CD14-positive monocyte (primary cell): ENCODE results near the gene HUWE1. TPM values are rescaled to one million over a fixed set of nuclear protein-coding genes. Genes with fewer than 3 reads are reported as not detected.

ENCODE experiments used
- DNase-seq, 3 donors: peaks; one replicate each; pipeline ENCODE4 v3.0.0-alpha.2; 2011 to 2022
- H2AFZ ChIP-seq: 2 replicates; pipeline ENCODE4 v1.6.0; 2012; ENCODE audit warnings: mild to moderate bottlenecking, low read depth, low read length, inconsistent platforms; ENCODE audit not compliant: insufficient read depth, poor library complexity, severe bottlenecking
- H3K27ac ChIP-seq, 2 donors: 1 replicate in 1 of 2; 2 replicates in 1 of 2; pipeline ENCODE4 v1.5.1; 2012 to 2013; ENCODE audit warnings: low read length in 2 of 2, control low read depth in 1 of 2, inconsistent platforms in 1 of 2, low read depth in 1 of 2, mild to moderate bottlenecking in 1 of 2
- H3K27me3 ChIP-seq, 2 donors: one replicate each; pipeline versions ENCODE4 v1.6.0 to v1.6.1; 2011 to 2013; ENCODE audit warnings: low read length in 2 of 2; ENCODE audit not compliant: control insufficient read depth in 2 of 2, insufficient read depth in 2 of 2
- H3K36me3 ChIP-seq, 2 donors: replicated peaks in 1 of 2; 1 replicate in 1 of 2; 2 replicates in 1 of 2; pipeline versions ENCODE4 v1.5.1 to v1.6.1; 2012 to 2013; ENCODE audit warnings: low read length in 2 of 2, control low read depth in 1 of 2, inconsistent platforms in 1 of 2, mild to moderate bottlenecking in 1 of 2; ENCODE audit not compliant: insufficient read depth in 2 of 2, control insufficient read depth in 1 of 2
- H3K4me1 ChIP-seq, 2 donors: 1 replicate in 1 of 2; 2 replicates in 1 of 2; pipeline versions ENCODE4 v1.5.1 to v1.6.1; 2012 to 2013; ENCODE audit warnings: low read length in 2 of 2, control low read depth in 1 of 2, inconsistent platforms in 1 of 2, mild to moderate bottlenecking in 1 of 2, moderate library complexity in 1 of 2; ENCODE audit not compliant: insufficient read depth in 2 of 2, control insufficient read depth in 1 of 2
- H3K4me2 ChIP-seq: replicated peaks from 2 replicates; pipeline ENCODE3; 2012; ENCODE audit warnings: low read length, moderate library complexity, mild to moderate bottlenecking; ENCODE audit not compliant: poor library complexity, severe bottlenecking; ENCODE audit errors: extremely low read depth
- H3K4me3 ChIP-seq, 3 experiments: fragments of 200-600 bp in 1 of 3; sonication (generic) in 1 of 3; replicated peaks in 1 of 3; 1 replicate in 2 of 3; 2 replicates in 1 of 3; pipeline ENCODE4 v1.5.1; 2011 to 2013; ENCODE audit warnings: low read length in 3 of 3, mild to moderate bottlenecking in 3 of 3, control low read depth in 2 of 3, low read depth in 2 of 3, inconsistent platforms in 1 of 3, moderate library complexity in 1 of 3
- H3K79me2 ChIP-seq: 2 replicates; pipeline ENCODE4 v1.6.0; 2012; ENCODE audit warnings: mild to moderate bottlenecking, control low read depth, inconsistent platforms, low read length, moderate library complexity; ENCODE audit not compliant: insufficient read depth
- H3K9ac ChIP-seq: 2 replicates; pipeline ENCODE4 v1.6.0; 2017; ENCODE audit warnings: low read length, mild to moderate bottlenecking; ENCODE audit not compliant: insufficient read depth, poor library complexity, severe bottlenecking
- H3K9me3 ChIP-seq, 2 donors: replicated peaks in 1 of 2; 1 replicate in 1 of 2; 2 replicates in 1 of 2; pipeline versions ENCODE4 v1.5.1 to v1.6.1; 2012 to 2013; ENCODE audit warnings: low read length in 2 of 2, control low read depth in 1 of 2; ENCODE audit not compliant: control insufficient read depth in 1 of 2, insufficient read depth in 1 of 2
- H4K20me1 ChIP-seq: 2 replicates; pipeline ENCODE4 v1.6.0; 2012; ENCODE audit warnings: mild to moderate bottlenecking, low read length, control low read depth, moderate library complexity; ENCODE audit not compliant: insufficient read depth
- H3K27ac Mint-ChIP-seq, 7 donors: one replicate each; pipeline ENCODE4 v1.8.0; 2020; ENCODE audit warnings: mild to moderate bottlenecking in 7 of 7, mixed read lengths in 7 of 7, moderate library complexity in 6 of 7, inconsistent platforms in 2 of 7
- H3K27me3 Mint-ChIP-seq, 3 donors: one replicate each; pipeline ENCODE4 v1.8.0; 2021 to 2022; ENCODE audit warnings: low read depth in 3 of 3, mild to moderate bottlenecking in 3 of 3, mixed read lengths in 3 of 3, moderate library complexity in 3 of 3, inconsistent platforms in 1 of 3
- H3K36me3 Mint-ChIP-seq, 2 donors: one replicate each; pipeline ENCODE4 v1.8.0; 2020; ENCODE audit warnings: mixed read lengths in 2 of 2, inconsistent platforms in 1 of 2, mild to moderate bottlenecking in 1 of 2
- H3K4me1 Mint-ChIP-seq: one replicate; pipeline ENCODE4 v1.8.0; 2020; ENCODE audit warnings: mild to moderate bottlenecking, mixed read lengths
- H3K4me3 Mint-ChIP-seq, 2 donors: one replicate each; pipeline ENCODE4 v1.8.0; 2020; ENCODE audit warnings: mild to moderate bottlenecking in 2 of 2, mixed read lengths in 2 of 2, moderate library complexity in 1 of 2
- H3K9me3 Mint-ChIP-seq, 7 donors: one replicate each; pipeline ENCODE4 v1.8.0; 2020 to 2022; ENCODE audit warnings: mixed read lengths in 7 of 7, mild to moderate bottlenecking in 6 of 7, moderate library complexity in 6 of 7, inconsistent platforms in 2 of 7
- WGBS: methylation state at CpG from one replicate; pipeline ENCODE4 v1.1.5; 2013; ENCODE audit warnings: missing lambda C conversion rate; ENCODE audit not compliant: insufficient coverage; 5-methylcytosine and 5-hydroxymethylcytosine counted together
- intact Hi-C, 2 donors: fragments of 100-400 bp; cut with micrococcal nuclease; formaldehyde crosslinking; loops; one replicate each; pipeline versions ENCODE4 v1.15.0 to v1.15.1; 2023
- polyA plus RNA-seq, 3 donors: library from polyadenylated mRNA; depleted of rRNA in 1 of 3; unstranded in 2 of 3; stranded (reverse) in 1 of 3; fragments of 300-500 nt in 2 of 3; fragments of >200 nt in 1 of 3; fragmentation: Illumina TruSeq in 2 of 3; gene quantifications; 1 replicate in 2 of 3; 2 replicates in 1 of 3; pipeline ENCODE4 v1.2.3, GENCODE V29; 2012 to 2021
- TF ChIP-seq, protein P1 (sequence below): fragments of 200-600 bp; IDR thresholded peaks from one replicate; pipeline ENCODE4 v1.8.0; 2022; ENCODE audit warnings: antibody characterized with exemption, mild to moderate bottlenecking

The HUWE1 gene
- polyA plus RNA-seq, 3 donors, result 1.8 to 31.1 (median 4.3) TPM

DNA sequence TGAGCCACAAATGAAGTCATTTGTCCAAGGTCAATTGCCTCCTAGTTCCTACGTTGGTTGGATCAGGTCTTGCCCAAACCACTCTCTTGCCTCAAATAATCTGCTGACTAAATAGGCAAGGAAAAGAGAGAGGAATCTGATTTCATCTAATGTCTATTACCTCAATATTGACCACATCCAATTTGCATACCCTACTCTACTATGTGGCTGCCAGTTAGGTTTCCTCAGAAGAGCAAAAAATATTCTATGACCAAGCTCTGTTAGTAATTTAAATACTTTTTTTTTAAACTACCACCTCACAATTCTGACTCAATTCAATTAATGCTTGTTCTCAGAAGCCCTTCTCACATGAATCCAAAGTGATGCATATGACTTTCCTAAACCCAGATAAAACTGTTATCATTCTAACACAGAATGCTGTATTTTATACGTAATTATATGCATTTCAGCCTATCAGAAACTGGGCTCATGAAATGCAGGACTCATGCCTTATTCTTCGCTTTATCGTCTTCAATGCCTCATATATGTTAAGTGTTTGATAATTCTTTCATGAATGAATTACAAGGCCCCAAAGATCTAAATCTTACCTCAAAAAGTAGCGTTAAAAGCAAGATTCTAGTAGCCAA lies 98.6 kb downstream of the HUWE1 start:
- no peak overlapping the region for H2AFZ ChIP-seq
- Mint-ChIP-seq H3K27ac (no peak overlapping the region), H3K9me3 (no peaks in the 10 kb centered on the region), H3K27me3 (peaks cover 0 to 7% (median 0%) of the 10 kb centered on the region in 3 donors), H3K36me3 (peaks cover 84 to 86% of the 10 kb centered on the region in 2 donors), H3K4me1 (no peaks in the 10 kb centered on the region), H3K4me3 (no peak overlapping the region)
- no peak for DNase-seq
- no peak overlapping the region for H3K4me3 ChIP-seq
- no peaks in the 10 kb centered on the region for H3K4me1 ChIP-seq
- H3K4me2 ChIP-seq, result no peak overlapping the region
- intact Hi-C loops, result no loop called here
- H3K9me3 ChIP-seq, result no peaks in the 10 kb centered on the region
- H4K20me1 ChIP-seq, result no peaks in the 10 kb centered on the region
- no peak overlapping the region for H3K27ac ChIP-seq
- WGBS, result no CpG with 5 or more reads among the region's 5 CpGs
- TF ChIP-seq, protein P1, sequence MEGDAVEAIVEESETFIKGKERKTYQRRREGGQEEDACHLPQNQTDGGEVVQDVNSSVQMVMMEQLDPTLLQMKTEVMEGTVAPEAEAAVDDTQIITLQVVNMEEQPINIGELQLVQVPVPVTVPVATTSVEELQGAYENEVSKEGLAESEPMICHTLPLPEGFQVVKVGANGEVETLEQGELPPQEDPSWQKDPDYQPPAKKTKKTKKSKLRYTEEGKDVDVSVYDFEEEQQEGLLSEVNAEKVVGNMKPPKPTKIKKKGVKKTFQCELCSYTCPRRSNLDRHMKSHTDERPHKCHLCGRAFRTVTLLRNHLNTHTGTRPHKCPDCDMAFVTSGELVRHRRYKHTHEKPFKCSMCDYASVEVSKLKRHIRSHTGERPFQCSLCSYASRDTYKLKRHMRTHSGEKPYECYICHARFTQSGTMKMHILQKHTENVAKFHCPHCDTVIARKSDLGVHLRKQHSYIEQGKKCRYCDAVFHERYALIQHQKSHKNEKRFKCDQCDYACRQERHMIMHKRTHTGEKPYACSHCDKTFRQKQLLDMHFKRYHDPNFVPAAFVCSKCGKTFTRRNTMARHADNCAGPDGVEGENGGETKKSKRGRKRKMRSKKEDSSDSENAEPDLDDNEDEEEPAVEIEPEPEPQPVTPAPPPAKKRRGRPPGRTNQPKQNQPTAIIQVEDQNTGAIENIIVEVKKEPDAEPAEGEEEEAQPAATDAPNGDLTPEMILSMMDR, result no peak
- H3K27me3 ChIP-seq, result peaks cover 0 to 24% of the 10 kb centered on the region in 2 donors
- H3K9ac ChIP-seq, result no peak overlapping the region
- no peaks in the 10 kb centered on the region for H3K79me2 ChIP-seq
- H3K36me3 ChIP-seq, result peaks cover 98 to 100% of the 10 kb centered on the region in 2 donors

DNA sequence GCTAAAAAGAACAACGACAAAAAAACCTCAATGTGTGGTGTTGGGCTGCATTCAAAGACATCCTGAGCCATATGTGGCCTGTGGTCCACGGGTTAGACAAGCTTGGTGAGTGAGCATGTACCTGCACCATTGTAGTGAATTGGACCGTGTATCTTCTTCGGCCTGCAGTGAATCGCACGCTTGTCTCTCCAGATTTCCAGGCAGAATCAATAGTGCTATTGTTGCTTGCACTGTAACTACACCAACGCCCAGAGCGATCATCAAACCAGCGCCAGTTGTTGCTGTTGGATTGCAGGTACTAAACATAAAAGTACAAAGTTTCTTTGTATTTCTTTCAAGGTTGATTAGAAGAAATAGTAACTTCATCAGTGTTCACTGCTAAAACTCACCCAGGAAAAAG lies 101.6 kb downstream of the HUWE1 start:
- no peak overlapping the region for H2AFZ ChIP-seq
- Mint-ChIP-seq H3K27me3 (peaks cover 0 to 7% (median 0%) of the 10 kb centered on the region in 3 donors), H3K9me3 (no peaks in the 10 kb centered on the region), H3K36me3 (peaks cover 82 to 85% of the 10 kb centered on the region in 2 donors), H3K27ac (no peak overlapping the region), H3K4me1 (no peaks in the 10 kb centered on the region), H3K4me3 (no peak overlapping the region)
- no peak overlapping the region for H3K27ac ChIP-seq
- peaks cover 0 to 14% of the 10 kb centered on the region in 2 donors for H3K27me3 ChIP-seq
- no peaks in the 10 kb centered on the region for H3K79me2 ChIP-seq
- H4K20me1 ChIP-seq, result no peaks in the 10 kb centered on the region
- H3K4me1 ChIP-seq, result no peaks in the 10 kb centered on the region
- DNase-seq, result no peak
- H3K9me3 ChIP-seq, result no peaks in the 10 kb centered on the region
- H3K4me3 ChIP-seq, result no peak overlapping the region
- no peak overlapping the region for H3K4me2 ChIP-seq
- H3K36me3 ChIP-seq, result peaks cover 95 to 100% of the 10 kb centered on the region in 2 donors
- 100% methylated on average over 1 of the region's 9 CpGs for WGBS
- intact Hi-C loops, result no loop called here
- no peak overlapping the region for H3K9ac ChIP-seq
- TF ChIP-seq, protein P1, result no peak
